GM12891 (cell line): ENCODE results near the gene EXOC6.

ENCODE experiments used
- PAX5 ChIP-seq: IDR thresholded peaks from 2 replicates; pipeline ENCODE4 v1.6.1; 2011; ENCODE audit warnings: low read length, moderate library complexity, mild to moderate bottlenecking; ENCODE audit not compliant: insufficient read depth, severe bottlenecking
- POLR2A ChIP-seq: IDR thresholded peaks from 2 replicates; pipeline ENCODE4 v1.6.1; 2011; ENCODE audit warnings: low read depth, low read length, control low read depth

- TF ChIP-seq POLR2A = no peak
- no peak for TF ChIP-seq PAX5
Observed at GRCh38 chr10:92816091-92816531, 32.2 kb upstream of the EXOC6 start.
